IMR-90 (cell line): ENCODE measurements around the gene KCTD19. TPM values are rescaled to one million over a fixed set of nuclear protein-coding genes. Genes with fewer than 3 reads are reported as not detected.

Source experiments
- ATAC-seq: fragments of 200-7000 bp; cut with Tn5 transposase; 2 replicates; pipeline ENCODE4 v1.9.1; 2020; ENCODE audit warnings: low read depth, mild to moderate bottlenecking, moderate library complexity
- BruUV-seq: library from RNA; stranded (reverse); fragments of 400-500 nt; replicated peaks from 2 replicates; lab custom pipeline; 2021; lab: Mats Ljungman, UMichigan
- CTCF ChIA-PET: fragments of 300-600 bp; formaldehyde crosslinking; extraction: SDS; loops from one replicate; lab custom pipeline; 2021; ENCODE audit warnings: antibody characterized with exemption; lab: Yijun Ruan, JAX
- POLR2A ChIA-PET: fragments of 300-600 bp; sonication (Branson Sonifier 250); formaldehyde crosslinking; loops from one replicate; lab custom pipeline; 2022; ENCODE audit warnings: antibody characterized with exemption; ENCODE audit not compliant: unreplicated experiment; lab: Charles Lee
- DNase-seq: peaks from one replicate; pipeline ENCODE4 v3.0.0; 2013
- H2AFZ ChIP-seq: replicated peaks from 2 replicates; pipeline ENCODE3; 2013; ENCODE audit warnings: low read length, mild to moderate bottlenecking; ENCODE audit not compliant: poor library complexity
- H2AK5ac ChIP-seq: 2 replicates; pipeline ENCODE4 v1.6.1; 2013; ENCODE audit warnings: low read depth, low read length, inconsistent platforms
- H2AK9ac ChIP-seq: replicated peaks from 2 replicates; pipeline ENCODE3; 2013; ENCODE audit warnings: mild to moderate bottlenecking, low read depth, low read length, moderate library complexity; ENCODE audit not compliant: poor library complexity
- H2BK120ac ChIP-seq: 2 replicates; pipeline ENCODE4 v1.6.1; 2013; ENCODE audit warnings: low read depth, low read length, inconsistent platforms
- H2BK15ac ChIP-seq: 3 replicates; pipeline ENCODE4 v1.6.1; 2013; ENCODE audit warnings: low read depth, low read length, inconsistent platforms
- H2BK20ac ChIP-seq: 2 replicates; pipeline ENCODE4 v1.6.1; 2013; ENCODE audit warnings: low read depth, mild to moderate bottlenecking, inconsistent platforms, low read length, moderate library complexity
- H2BK5ac ChIP-seq: 2 replicates; pipeline ENCODE4 v1.6.1; 2013; ENCODE audit warnings: mild to moderate bottlenecking, low read depth, low read length, inconsistent platforms; ENCODE audit not compliant: poor library complexity, severe bottlenecking
- H3K14ac ChIP-seq: replicated peaks from 2 replicates; pipeline ENCODE4 v1.6.1; 2013; ENCODE audit warnings: low read depth, low read length, inconsistent platforms
- H3K18ac ChIP-seq: 2 replicates; pipeline ENCODE4 v1.6.1; 2013; ENCODE audit warnings: low read depth, low read length, control low read depth
- H3K23ac ChIP-seq: 2 replicates; pipeline ENCODE4 v1.6.1; 2013; ENCODE audit warnings: low read depth, low read length, inconsistent platforms
- H3K27ac ChIP-seq: 2 replicates; pipeline ENCODE4 v1.5.1; 2013; ENCODE audit warnings: mild to moderate bottlenecking, control low read depth, low read length; ENCODE audit not compliant: insufficient read depth
- H3K27me3 ChIP-seq: 2 replicates; pipeline ENCODE4 v1.6.1; 2013; ENCODE audit warnings: low read length; ENCODE audit not compliant: control insufficient read depth, insufficient read depth
- H3K36me3 ChIP-seq: 2 replicates; pipeline ENCODE4 v1.6.1; 2013; ENCODE audit warnings: low read length, mixed read lengths; ENCODE audit not compliant: control insufficient read depth, insufficient read depth
- H3K4ac ChIP-seq: 2 replicates; pipeline ENCODE4 v1.6.1; 2013; ENCODE audit warnings: low read depth, low read length, inconsistent platforms
- H3K4me1 ChIP-seq: 2 replicates; pipeline ENCODE4 v1.6.1; 2013; ENCODE audit warnings: low read length, mixed read lengths; ENCODE audit not compliant: control insufficient read depth, insufficient read depth
- H3K4me2 ChIP-seq: 2 replicates; pipeline ENCODE4 v1.6.1; 2013; ENCODE audit warnings: low read depth, mild to moderate bottlenecking, control low read depth, low read length, moderate library complexity
- H3K4me3 ChIP-seq: 2 replicates; pipeline ENCODE4 v1.5.1; 2013; ENCODE audit warnings: low read depth, mild to moderate bottlenecking, control low read depth, low read length, moderate library complexity; ENCODE audit not compliant: insufficient read depth
- H3K56ac ChIP-seq: 2 replicates; pipeline ENCODE4 v1.6.1; 2013; ENCODE audit warnings: low read length, inconsistent platforms; ENCODE audit not compliant: insufficient read depth; ENCODE audit errors: extremely low read depth
- H3K79me1 ChIP-seq, 2 experiments: 2 replicates each; pipeline ENCODE4 v1.6.1; 2013; ENCODE audit warnings: low read length in 2 of 2, inconsistent platforms in 1 of 2, low read depth in 1 of 2
- H3K9ac ChIP-seq: 2 replicates; pipeline ENCODE4 v1.6.1; 2013; ENCODE audit warnings: low read depth, low read length, control low read depth
- H3K9me1 ChIP-seq: 2 replicates; pipeline ENCODE4 v1.6.1; 2013; ENCODE audit warnings: low read length, inconsistent platforms; ENCODE audit not compliant: insufficient read depth
- H3K9me3 ChIP-seq: 2 replicates; pipeline ENCODE4 v1.6.1; 2013; ENCODE audit warnings: low read length; ENCODE audit not compliant: control insufficient read depth, insufficient read depth
- H4K20me1 ChIP-seq: 2 replicates; pipeline ENCODE4 v1.6.1; 2013; ENCODE audit warnings: low read length, inconsistent platforms; ENCODE audit not compliant: insufficient read depth
- H4K5ac ChIP-seq: 2 replicates; pipeline ENCODE4 v1.6.1; 2013; ENCODE audit warnings: mild to moderate bottlenecking, low read depth, low read length, control low read depth
- H4K8ac ChIP-seq, 2 experiments: 2 replicates each; pipeline ENCODE4 v1.6.1; 2013; ENCODE audit warnings: low read depth in 2 of 2, low read length in 2 of 2, control low read depth in 1 of 2, inconsistent platforms in 1 of 2
- H4K91ac ChIP-seq: 2 replicates; pipeline ENCODE4 v1.6.1; 2013; ENCODE audit warnings: low read depth, low read length, inconsistent platforms; ENCODE audit not compliant: insufficient read depth
- CHD1 ChIP-seq: IDR thresholded peaks from 2 replicates; pipeline ENCODE4 v1.6.1; 2012; ENCODE audit warnings: low read depth, low read length, improper control_type of control experiment
- CTCF ChIP-seq: conservative IDR thresholded peaks from 2 replicates; pipeline ENCODE4 v1.5.1; 2012; ENCODE audit warnings: mild to moderate bottlenecking, low read depth, low read length, improper control_type of control experiment
- ELK1 ChIP-seq: fragments of 150-350 bp; IDR thresholded peaks from 2 replicates; pipeline ENCODE4 v1.6.1; 2016; ENCODE audit warnings: low read depth, mild to moderate bottlenecking, low read length, moderate library complexity, borderline replicate concordance
- FOS ChIP-seq: fragments of 150-350 bp; IDR thresholded peaks from 2 replicates; pipeline ENCODE4 v1.6.1; 2016; ENCODE audit warnings: low read depth, low read length
- MAFK ChIP-seq: IDR thresholded peaks from 2 replicates; pipeline ENCODE4 v1.6.1; 2012; ENCODE audit warnings: low read depth, low read length, improper control_type of control experiment
- MXI1 ChIP-seq: IDR thresholded peaks from 2 replicates; pipeline ENCODE4 v1.6.1; 2012; ENCODE audit warnings: low read depth, mild to moderate bottlenecking, low read length, moderate library complexity, borderline replicate concordance
- NFE2L2 ChIP-seq: fragments of 150-350 bp; IDR thresholded peaks from 2 replicates; pipeline ENCODE4 v1.6.1; 2016; ENCODE audit warnings: low read depth, mild to moderate bottlenecking, low read length
- RAD21 ChIP-seq: IDR thresholded peaks from 2 replicates; pipeline ENCODE4 v1.6.1; 2012; ENCODE audit warnings: low read length, improper control_type of control experiment
- RCOR1 ChIP-seq: IDR thresholded peaks from 2 replicates; pipeline ENCODE4 v1.6.1; 2012; ENCODE audit warnings: mild to moderate bottlenecking, low read length, improper control_type of control experiment; ENCODE audit not compliant: insufficient replicate concordance
- RFX5 ChIP-seq: IDR thresholded peaks from 2 replicates; pipeline ENCODE4 v1.8.0; 2012; ENCODE audit warnings: low read depth, mild to moderate bottlenecking, low read length, moderate library complexity
- SMC3 ChIP-seq: fragments of 150-350 bp; IDR thresholded peaks from 2 replicates; pipeline ENCODE4 v1.6.1; 2016; ENCODE audit warnings: low read depth, mild to moderate bottlenecking, antibody characterized with exemption, low read length, moderate library complexity
- USF2 ChIP-seq: fragments of 150-350 bp; IDR thresholded peaks from 2 replicates; pipeline ENCODE4 v1.6.1; 2017; ENCODE audit warnings: mild to moderate bottlenecking, antibody characterized with exemption, low read length, low read depth
- WGBS, 2 experiments: methylation state at CpG; one replicate each; pipeline versions ENCODE4 v1.1.5 to v1.1.7; 2013; ENCODE audit warnings: missing lambda C conversion rate in 2 of 2; ENCODE audit not compliant: insufficient read length in 1 of 2; ENCODE audit errors: extremely low coverage in 2 of 2; 5-methylcytosine and 5-hydroxymethylcytosine counted together
- dilution Hi-C: fragments of 300-500 bp; cut with HindIII; formaldehyde crosslinking; loops from one replicate; pipeline ENCODE4 v1.14.3; 2018; ENCODE audit warnings: low sequenced_read_pairs; ENCODE audit not compliant: unreplicated experiment
- in situ Hi-C: fragments of 300-500 bp; cut with MboI; formaldehyde crosslinking; loops from 3 replicates; pipeline ENCODE4 v1.14.3; 2019; ENCODE audit warnings: low sequenced_read_pairs, inconsistent platforms, mixed read lengths
- intact Hi-C: fragments of 100-400 bp; cut with micrococcal nuclease; formaldehyde crosslinking; loops from 2 replicates; pipeline ENCODE4 v1.10.0; 2022
- polyA plus RNA-seq, 3 experiments: library from polyadenylated mRNA; depleted of rRNA; stranded (reverse); fragments of >200 nt; gene quantifications; 2 replicates each; pipeline ENCODE4 v1.2.3, GENCODE V29; 2012; ENCODE audit warnings: low replicate concordance in 1 of 3
- total RNA-seq: library from RNA; depleted of rRNA; stranded (reverse); fragments of >200 nt; gene quantifications from 2 replicates; pipeline ENCODE4 v1.2.3, GENCODE V29; 2012

KCTD19 gene
- total and polyA plus RNA-seq, 2 of the 4 experiments (the other 2 are of a cell fraction) = under 0.01 to 0.07 TPM

- DNase-seq (peak; percentile 92), ATAC-seq (peak; percentile 75)
- Histone ChIP-seq H3K9me1 (peaks cover 24% of the 10 kb centered on the region), H3K4me1 (peaks cover 40% of the 10 kb centered on the region), H2BK5ac (peak within 1 kb of the TSS; percentile 87), H3K4me3 (peak within 1 kb of the TSS; percentile 89), H3K4ac (peak within 1 kb of the TSS; percentile 80), H4K20me1 (no peaks in the 10 kb centered on the region; the same call in 1 of the 2 replicates), H2BK15ac (peak within 1 kb of the TSS; percentile 34; the same call in 1 of the 3 replicates), H3K14ac (peak within 1 kb of the TSS; percentile 71), H3K27me3 (no peaks in the 10 kb centered on the region), H3K18ac (peak within 1 kb of the TSS; percentile 7; the same call in 1 of the 2 replicates), H3K4me2 (peak within 1 kb of the TSS; percentile 88), H4K91ac (peak within 1 kb of the TSS; percentile 73), H3K56ac (peak within 1 kb of the TSS; percentile 46), H2AK9ac (peak within 1 kb of the TSS; percentile 97), H2AFZ (peak within 1 kb of the TSS; percentile 90), H3K23ac (peak within 1 kb of the TSS; percentile 87), H4K8ac (peak within 1 kb of the TSS; percentile 61 to 83; a peak in 3 of 4 replicates), H3K79me1 (peaks cover 13 to 61% of the 10 kb centered on the region in 2 experiments; a peak in 3 of 4 replicates), H3K9me3 (no peaks in the 10 kb centered on the region), H2AK5ac (peak within 1 kb of the TSS; percentile 93), H3K27ac (peak within 1 kb of the TSS; percentile 88), H2BK20ac (peak within 1 kb of the TSS; percentile 24; the same call in 1 of the 2 replicates), H4K5ac (peak within 1 kb of the TSS; percentile 17; the same call in 1 of the 2 replicates), H3K36me3 (no peaks in the 10 kb centered on the region), H3K9ac (peak within 1 kb of the TSS; percentile 81), H2BK120ac (no peak within 1 kb of the TSS; the same call in 1 of the 2 replicates)
- dilution Hi-C loops (no loop called here), intact Hi-C loops (loop anchor here (5.0 kb wide), 1 partner anchor 145 kb away; the partner anchor contains the start of gene TPPP3), in situ Hi-C loops (no loop called here)
- CTCF ChIA-PET = interaction anchor here (0.5 to 1.5 kb wide), 3 partner anchors 13 to 85 kb away, joined by 4 to 5 read pairs (median 4); no protein-coding TSS in a partner anchor
- 0% methylated on average over 14 of the region's 60 CpGs; no CpG with 5 or more reads in 1 of the 2 experiments for WGBS, 2 experiments
- POLR2A ChIA-PET = interaction anchor here (0.5 to 0.6 kb wide), 4 partner anchors 11 to 109 kb away, joined by 3 to 8 read pairs (median 4); no protein-coding TSS in a partner anchor
- no TSS peak for BruUV-seq
- TF ChIP-seq SMC3 = no peak
- TF ChIP-seq MXI1 = peak; percentile 5; the same call in 1 of the 2 replicates
- TF ChIP-seq RFX5 = no peak
- no peak for TF ChIP-seq RAD21
- no peak for TF ChIP-seq FOS
- no peak for TF ChIP-seq MAFK
- TF ChIP-seq NFE2L2 = no peak
- no peak for TF ChIP-seq RCOR1
- no peak for TF ChIP-seq CTCF
- TF ChIP-seq USF2 = no peak
- TF ChIP-seq ELK1 = no peak
- no peak for TF ChIP-seq CHD1
Observed at GRCh38 chr16:67247192-67248072, 79.1 kb downstream of the KCTD19 start, which contains the start of gene FHOD1. FHOD1 (minus strand) TSS chr16:67247481; CDS start chr16:67247410, 71 bp downstream.
